ENCODE data around the gene TRMT6.

Gene TRMT6

DNA sequence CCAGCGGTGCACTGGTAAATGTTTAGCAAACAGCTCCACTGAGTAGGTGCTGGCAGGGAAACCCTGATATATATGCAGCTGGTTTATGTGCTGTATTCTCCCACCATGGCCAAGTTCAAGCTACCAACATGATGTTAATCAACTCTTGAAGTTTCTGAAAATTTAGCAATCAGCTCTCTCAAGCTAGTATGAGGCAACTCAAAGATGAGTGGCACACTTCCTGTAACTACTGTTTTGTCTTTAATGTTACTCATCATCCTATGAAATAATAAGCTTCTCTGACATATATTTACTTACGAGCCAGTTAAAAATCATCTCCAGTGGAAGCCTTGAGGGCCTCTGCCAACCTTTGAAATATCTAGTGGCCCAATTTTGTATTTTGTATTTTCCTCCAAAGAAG lies 54.7 kb downstream of the TRMT6 start:
- Histone ChIP-seq H3K23ac (ENCODE audit: low read depth, low read length, poor library complexity) (no peak overlapping the region), H3K4me2 (ENCODE audit: insufficient read depth, low read length, poor library complexity, severe bottlenecking) (no peak overlapping the region), H3K36me3 (replicated peaks in 1 of 2; ENCODE audit: control insufficient read depth in 2 of 2, insufficient read depth in 2 of 2, low read length in 2 of 2) (no peaks in the 10 kb centered on the region), H3K4ac (ENCODE audit: low read length) (no peak overlapping the region), H3K14ac (ENCODE audit: low read length) (no peak overlapping the region), H2BK120ac (ENCODE audit: low read depth, low read length) (no peak overlapping the region), H3K27ac (replicated peaks; ENCODE audit: low read length) (no peak overlapping the region), H2BK15ac (ENCODE audit: low read length) (no peak overlapping the region), H3K9ac (ENCODE audit: low read depth, low read length, poor library complexity) (no peak overlapping the region), H2AK5ac (ENCODE audit: low read depth, low read length) (no peak overlapping the region), H2BK12ac (ENCODE audit: low read length) (no peak overlapping the region), H3K4me1 (ENCODE audit: control insufficient read depth in 2 of 2, insufficient read depth in 1 of 2, low read depth in 1 of 2, low read length in 2 of 2) (no peaks in the 10 kb centered on the region), H2AFZ (ENCODE audit: low read length) (no peak overlapping the region), H4K91ac (ENCODE audit: low read depth, low read length, poor library complexity) (no peak overlapping the region), H3K79me1 (ENCODE audit: low read depth, low read length) (no peaks in the 10 kb centered on the region), H4K8ac (ENCODE audit: low read depth, low read length) (no peak overlapping the region), H3K27me3 (ENCODE audit: control insufficient read depth in 3 of 3, insufficient read depth in 3 of 3, low read depth in 1 of 3, low read length in 3 of 3) (peaks cover 0 to 14% (median 0%) of the 10 kb centered on the region in 3 experiments), H3K18ac (ENCODE audit: low read length) (no peak overlapping the region), H3K9me3 (replicated peaks in 1 of 2; ENCODE audit: control insufficient read depth in 2 of 2, insufficient read depth in 1 of 2, low read depth in 1 of 2, low read length in 2 of 2) (no peaks in the 10 kb centered on the region), H3K4me3 (ENCODE audit: low read length in 2 of 2) (no peak overlapping the region), H2BK5ac (ENCODE audit: low read length) (no peak overlapping the region)
- DNase-seq (ENCODE audit: low spot score): no peak
- no CpG with 5 or more reads among the region's 2 CpGs for WGBS, 2 donors (ENCODE audit: extremely low coverage in 2 of 2, insufficient read length in 2 of 2, insufficient replicate concordance in 1 of 2)

DNA sequence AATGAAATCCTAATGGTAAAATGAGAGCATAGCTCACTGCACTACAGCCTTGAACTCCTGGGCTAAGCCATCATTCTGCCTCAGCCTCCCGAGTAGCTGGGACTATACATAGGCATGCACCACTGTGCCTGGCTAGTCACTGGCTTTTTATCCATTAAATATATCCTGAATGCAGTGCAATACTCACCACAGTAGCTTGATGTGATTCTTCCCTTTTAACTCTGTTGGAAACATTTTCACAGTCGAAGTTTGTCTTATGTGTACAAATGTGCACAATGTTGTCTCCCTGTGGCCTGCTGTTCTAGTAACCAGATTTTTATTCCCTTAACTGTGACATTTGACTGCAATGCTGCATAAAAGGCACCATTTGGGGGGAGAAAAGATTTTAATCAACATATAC lies 56.7 kb downstream of the TRMT6 start:
- H4K8ac ChIP-seq (ENCODE audit: low read depth, low read length): no peak overlapping the region
- no peak overlapping the region for H3K27ac ChIP-seq (replicated peaks; ENCODE audit: low read length)
- H3K36me3 ChIP-seq (replicated peaks in 1 of 2; ENCODE audit: control insufficient read depth in 2 of 2, insufficient read depth in 2 of 2, low read length in 2 of 2): no peaks in the 10 kb centered on the region
- H3K4me3 ChIP-seq (ENCODE audit: low read length in 2 of 2): no peak overlapping the region
- H2BK120ac ChIP-seq (ENCODE audit: low read depth, low read length): no peak overlapping the region
- no peak for DNase-seq (ENCODE audit: low spot score)
- H3K9ac ChIP-seq (ENCODE audit: low read depth, low read length, poor library complexity): no peak overlapping the region
- H2BK5ac ChIP-seq (ENCODE audit: low read length): no peak overlapping the region
- H3K4me1 ChIP-seq (ENCODE audit: control insufficient read depth in 2 of 2, insufficient read depth in 1 of 2, low read depth in 1 of 2, low read length in 2 of 2): no peaks in the 10 kb centered on the region
- H3K79me1 ChIP-seq (ENCODE audit: low read depth, low read length): no peaks in the 10 kb centered on the region
- no peak overlapping the region for H4K91ac ChIP-seq (ENCODE audit: low read depth, low read length, poor library complexity)
- no peak overlapping the region for H3K4ac ChIP-seq (ENCODE audit: low read length)
- H3K9me3 ChIP-seq (replicated peaks in 1 of 2; ENCODE audit: control insufficient read depth in 2 of 2, insufficient read depth in 1 of 2, low read depth in 1 of 2, low read length in 2 of 2): no peaks in the 10 kb centered on the region
- no peak overlapping the region for H3K18ac ChIP-seq (ENCODE audit: low read length)
- WGBS, 2 donors (ENCODE audit: extremely low coverage in 2 of 2, insufficient read length in 2 of 2, insufficient replicate concordance in 1 of 2): no CpG with 5 or more reads among the region's 2 CpGs
- H3K23ac ChIP-seq (ENCODE audit: low read depth, low read length, poor library complexity): no peak overlapping the region
- H3K27me3 ChIP-seq (ENCODE audit: control insufficient read depth in 3 of 3, insufficient read depth in 3 of 3, low read depth in 1 of 3, low read length in 3 of 3): peaks cover 0 to 14% (median 0%) of the 10 kb centered on the region in 3 experiments
- H2AFZ ChIP-seq (ENCODE audit: low read length): no peak overlapping the region
- no peak overlapping the region for H2BK12ac ChIP-seq (ENCODE audit: low read length)
- H3K4me2 ChIP-seq (ENCODE audit: insufficient read depth, low read length, poor library complexity, severe bottlenecking): no peak overlapping the region
- no peak overlapping the region for H3K14ac ChIP-seq (ENCODE audit: low read length)
- H2AK5ac ChIP-seq (ENCODE audit: low read depth, low read length): no peak overlapping the region
- no peak overlapping the region for H2BK15ac ChIP-seq (ENCODE audit: low read length)

DNA sequence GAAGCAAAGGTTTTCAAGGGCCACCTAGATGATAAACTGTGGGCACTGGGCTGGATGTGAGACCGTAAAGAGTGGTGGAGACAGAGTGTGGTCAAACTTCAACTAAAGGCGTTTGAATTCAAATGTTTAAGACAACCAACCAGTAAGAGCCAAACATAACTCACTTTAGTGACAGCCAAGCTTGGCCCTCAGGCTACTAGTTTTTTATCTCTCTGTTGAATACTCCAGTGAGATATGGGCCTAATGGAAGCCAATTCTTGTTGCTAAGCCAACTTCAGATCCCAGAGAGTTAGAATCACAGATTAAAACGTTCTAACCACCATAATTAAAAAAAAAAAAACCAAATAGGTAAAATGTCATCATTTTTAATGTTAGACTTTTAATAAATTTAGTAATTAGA lies 57.3 kb downstream of the TRMT6 start:
- Histone ChIP-seq H4K91ac (ENCODE audit: low read depth, low read length, poor library complexity) (no peak overlapping the region), H3K9me3 (replicated peaks in 1 of 2; ENCODE audit: control insufficient read depth in 2 of 2, insufficient read depth in 1 of 2, low read depth in 1 of 2, low read length in 2 of 2) (no peaks in the 10 kb centered on the region), H3K27ac (replicated peaks; ENCODE audit: low read length) (no peak overlapping the region), H3K4ac (ENCODE audit: low read length) (no peak overlapping the region), H2BK5ac (ENCODE audit: low read length) (no peak overlapping the region), H2BK15ac (ENCODE audit: low read length) (no peak overlapping the region), H2AK5ac (ENCODE audit: low read depth, low read length) (no peak overlapping the region), H2AFZ (ENCODE audit: low read length) (no peak overlapping the region), H3K9ac (ENCODE audit: low read depth, low read length, poor library complexity) (no peak overlapping the region), H3K27me3 (ENCODE audit: control insufficient read depth in 3 of 3, insufficient read depth in 3 of 3, low read depth in 1 of 3, low read length in 3 of 3) (peaks cover 0 to 14% (median 0%) of the 10 kb centered on the region in 3 experiments), H2BK12ac (ENCODE audit: low read length) (no peak overlapping the region), H4K8ac (ENCODE audit: low read depth, low read length) (no peak overlapping the region), H3K36me3 (replicated peaks in 1 of 2; ENCODE audit: control insufficient read depth in 2 of 2, insufficient read depth in 2 of 2, low read length in 2 of 2) (no peaks in the 10 kb centered on the region), H3K4me3 (ENCODE audit: low read length in 2 of 2) (no peak overlapping the region), H3K18ac (ENCODE audit: low read length) (no peak overlapping the region), H3K4me1 (ENCODE audit: control insufficient read depth in 2 of 2, insufficient read depth in 1 of 2, low read depth in 1 of 2, low read length in 2 of 2) (no peaks in the 10 kb centered on the region), H3K4me2 (ENCODE audit: insufficient read depth, low read length, poor library complexity, severe bottlenecking) (no peak overlapping the region), H2BK120ac (ENCODE audit: low read depth, low read length) (no peak overlapping the region), H3K23ac (ENCODE audit: low read depth, low read length, poor library complexity) (no peak overlapping the region), H3K14ac (ENCODE audit: low read length) (no peak overlapping the region), H3K79me1 (ENCODE audit: low read depth, low read length) (no peaks in the 10 kb centered on the region)
- DNase-seq (ENCODE audit: low spot score): no peak
- WGBS, 2 donors (ENCODE audit: extremely low coverage in 2 of 2, insufficient read length in 2 of 2, insufficient replicate concordance in 1 of 2): no CpG with 5 or more reads among the region's 3 CpGs

DNA sequence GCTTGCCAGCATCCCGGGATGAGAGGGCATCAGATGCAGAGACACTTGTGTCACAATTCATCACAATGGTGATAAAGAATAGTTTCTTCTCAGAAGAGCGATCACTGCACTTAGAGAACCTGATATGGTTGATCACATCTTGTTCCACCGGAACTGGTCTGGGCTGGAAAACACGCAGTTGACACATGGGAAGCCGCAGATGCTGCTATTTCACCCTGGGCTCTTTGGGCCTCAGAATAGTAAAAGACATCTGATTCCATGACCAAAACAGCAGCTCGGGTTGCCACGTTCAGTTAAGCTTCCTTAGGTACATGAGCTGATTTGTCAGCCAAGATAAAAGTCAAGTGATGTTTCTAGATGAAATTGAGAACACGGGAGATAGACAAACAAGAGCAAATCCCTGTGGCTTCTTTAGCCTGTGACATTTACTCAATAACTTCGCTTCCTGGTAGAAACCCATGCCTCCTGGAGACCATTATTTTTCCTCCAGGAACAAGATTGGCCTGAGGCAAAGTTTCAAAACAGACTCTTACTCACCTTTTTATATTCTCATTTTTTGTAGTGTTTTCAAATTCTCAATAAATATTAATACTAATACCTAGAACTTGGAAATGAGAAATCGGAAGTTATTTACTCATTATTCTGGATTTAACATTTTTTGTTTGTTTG lies 59.4 kb downstream of the TRMT6 start:
- Histone ChIP-seq H4K91ac (ENCODE audit: low read depth, low read length, poor library complexity) (no peak overlapping the region), H3K79me1 (ENCODE audit: low read depth, low read length) (no peaks in the 10 kb centered on the region), H2BK120ac (ENCODE audit: low read depth, low read length) (no peak overlapping the region), H3K4ac (ENCODE audit: low read length) (no peak overlapping the region), H4K8ac (ENCODE audit: low read depth, low read length) (no peak overlapping the region), H3K36me3 (replicated peaks in 1 of 2; ENCODE audit: control insufficient read depth in 2 of 2, insufficient read depth in 2 of 2, low read length in 2 of 2) (no peaks in the 10 kb centered on the region), H3K23ac (ENCODE audit: low read depth, low read length, poor library complexity) (no peak overlapping the region), H3K27me3 (ENCODE audit: control insufficient read depth in 3 of 3, insufficient read depth in 3 of 3, low read depth in 1 of 3, low read length in 3 of 3) (peaks cover 0 to 8% (median 0%) of the 10 kb centered on the region in 3 experiments), H2AK5ac (ENCODE audit: low read depth, low read length) (no peak overlapping the region), H2BK5ac (ENCODE audit: low read length) (no peak overlapping the region), H3K14ac (ENCODE audit: low read length) (no peak overlapping the region), H3K4me2 (ENCODE audit: insufficient read depth, low read length, poor library complexity, severe bottlenecking) (no peak overlapping the region), H3K18ac (ENCODE audit: low read length) (no peak overlapping the region), H2BK12ac (ENCODE audit: low read length) (no peak overlapping the region), H3K9me3 (replicated peaks in 1 of 2; ENCODE audit: control insufficient read depth in 2 of 2, insufficient read depth in 1 of 2, low read depth in 1 of 2, low read length in 2 of 2) (no peaks in the 10 kb centered on the region), H3K27ac (replicated peaks; ENCODE audit: low read length) (no peak overlapping the region), H2AFZ (ENCODE audit: low read length) (no peak overlapping the region), H3K9ac (ENCODE audit: low read depth, low read length, poor library complexity) (no peak overlapping the region), H3K4me3 (ENCODE audit: low read length in 2 of 2) (no peak overlapping the region), H2BK15ac (ENCODE audit: low read length) (no peak overlapping the region), H3K4me1 (ENCODE audit: control insufficient read depth in 2 of 2, insufficient read depth in 1 of 2, low read depth in 1 of 2, low read length in 2 of 2) (no peaks in the 10 kb centered on the region)
- WGBS, 2 donors (ENCODE audit: extremely low coverage in 2 of 2, insufficient read length in 2 of 2, insufficient replicate concordance in 1 of 2): no CpG with 5 or more reads among the region's 10 CpGs
- DNase-seq (ENCODE audit: low spot score): no peak

Data from neuronal stem cell (in vitro differentiated cells).